Measurements from ENCODE around the gene LAD1.

LAD1 gene

DNA sequence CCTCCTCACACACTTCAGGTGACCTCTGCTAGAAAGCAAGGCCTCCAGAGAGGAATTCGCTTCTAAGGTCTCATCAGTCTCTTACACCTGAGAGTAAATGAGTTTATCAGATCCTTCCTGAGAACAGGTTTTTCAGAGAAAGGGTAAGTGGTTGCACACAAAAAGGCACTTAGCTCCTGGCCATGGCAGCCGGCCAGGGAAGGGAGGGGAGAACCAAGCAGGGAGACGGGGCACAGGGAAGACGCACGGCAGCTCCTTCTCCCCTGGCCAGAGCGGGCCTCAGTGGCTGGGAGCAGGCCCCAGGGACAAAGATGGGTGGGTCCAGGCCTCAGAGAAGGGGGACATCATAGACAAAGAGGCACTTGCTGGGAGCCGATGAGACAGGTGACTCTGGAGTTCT lies 18.0 kb downstream of the LAD1 start:
- peaks cover 3 to 9% of the 10 kb centered on the region in 2 donors for H3K27me3 ChIP-seq (ENCODE audit: control insufficient read depth in 2 of 2, insufficient read depth in 2 of 2, low read length in 2 of 2)
- no peak overlapping the region for H3K27ac ChIP-seq (ENCODE audit: low read depth in 2 of 2, low read length in 2 of 2)
- no peaks in the 10 kb centered on the region for H3K4me1 ChIP-seq (ENCODE audit: control insufficient read depth in 2 of 2, insufficient read depth in 2 of 2, low read length in 2 of 2)
- peaks cover 26 to 32% of the 10 kb centered on the region in 2 donors for H3K36me3 ChIP-seq (ENCODE audit: control insufficient read depth in 2 of 2, insufficient read depth in 2 of 2, low read length in 2 of 2)
- H3K9me3 ChIP-seq (ENCODE audit: control insufficient read depth in 2 of 2, low read length in 2 of 2): no peaks in the 10 kb centered on the region
- no peak overlapping the region for H3K4me3 ChIP-seq (ENCODE audit: low read length in 2 of 2)
- no peak overlapping the region for H3K9ac ChIP-seq (ENCODE audit: low read depth in 1 of 2, low read length in 2 of 2)

DNA sequence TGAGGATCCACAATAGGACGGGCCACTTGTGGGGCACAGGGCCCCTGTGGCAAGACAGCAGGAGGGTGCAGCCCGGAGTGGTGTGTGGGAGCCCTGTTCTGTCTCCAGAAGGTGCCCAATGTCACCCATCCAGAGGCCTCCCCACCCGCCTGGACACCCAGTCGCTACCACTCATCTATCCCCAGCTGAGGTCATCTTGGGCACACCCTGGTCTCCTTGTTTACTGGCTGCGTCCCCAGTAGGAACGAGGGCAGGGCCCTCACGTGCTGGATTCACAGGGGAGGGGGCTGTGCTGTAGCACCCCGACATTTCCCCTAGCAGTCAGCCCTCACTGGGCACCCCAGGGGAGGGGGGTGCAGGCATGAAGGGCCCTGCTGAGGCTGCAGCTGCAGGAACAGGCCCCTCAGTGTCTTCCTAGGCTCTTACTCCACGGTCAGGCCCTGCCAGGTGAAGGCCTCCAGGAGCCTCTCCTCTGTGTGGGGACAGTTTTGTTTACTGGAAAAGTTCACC lies 19.3 kb downstream of the LAD1 start:
- no peaks in the 10 kb centered on the region for H3K4me1 ChIP-seq (ENCODE audit: control insufficient read depth in 2 of 2, insufficient read depth in 2 of 2, low read length in 2 of 2)
- peaks cover 20 to 22% of the 10 kb centered on the region in 2 donors for H3K36me3 ChIP-seq (ENCODE audit: control insufficient read depth in 2 of 2, insufficient read depth in 2 of 2, low read length in 2 of 2)
- peaks cover 2 to 13% of the 10 kb centered on the region in 2 donors for H3K27me3 ChIP-seq (ENCODE audit: control insufficient read depth in 2 of 2, insufficient read depth in 2 of 2, low read length in 2 of 2)
- H3K27ac ChIP-seq (ENCODE audit: low read depth in 2 of 2, low read length in 2 of 2): no peak overlapping the region
- H3K4me3 ChIP-seq (ENCODE audit: low read length in 2 of 2): no peak overlapping the region
- no peak overlapping the region for H3K9ac ChIP-seq (ENCODE audit: low read depth in 1 of 2, low read length in 2 of 2)
- H3K9me3 ChIP-seq (ENCODE audit: control insufficient read depth in 2 of 2, low read length in 2 of 2): no peaks in the 10 kb centered on the region

GRCh38 chr1:201378804-201379203 lies 20.3 kb downstream of the LAD1 start:
- no peak overlapping the region for H3K4me3 ChIP-seq (ENCODE audit: low read length in 2 of 2)
- H3K4me1 ChIP-seq (ENCODE audit: control insufficient read depth in 2 of 2, insufficient read depth in 2 of 2, low read length in 2 of 2): no peaks in the 10 kb centered on the region
- H3K9me3 ChIP-seq (ENCODE audit: control insufficient read depth in 2 of 2, low read length in 2 of 2): no peaks in the 10 kb centered on the region
- peaks cover 8 to 21% of the 10 kb centered on the region in 2 donors for H3K27me3 ChIP-seq (ENCODE audit: control insufficient read depth in 2 of 2, insufficient read depth in 2 of 2, low read length in 2 of 2)
- H3K27ac ChIP-seq (ENCODE audit: low read depth in 2 of 2, low read length in 2 of 2): no peak overlapping the region
- peaks cover 10 to 20% of the 10 kb centered on the region in 2 donors for H3K36me3 ChIP-seq (ENCODE audit: control insufficient read depth in 2 of 2, insufficient read depth in 2 of 2, low read length in 2 of 2)
- no peak overlapping the region for H3K9ac ChIP-seq (ENCODE audit: low read depth in 1 of 2, low read length in 2 of 2)

DNA sequence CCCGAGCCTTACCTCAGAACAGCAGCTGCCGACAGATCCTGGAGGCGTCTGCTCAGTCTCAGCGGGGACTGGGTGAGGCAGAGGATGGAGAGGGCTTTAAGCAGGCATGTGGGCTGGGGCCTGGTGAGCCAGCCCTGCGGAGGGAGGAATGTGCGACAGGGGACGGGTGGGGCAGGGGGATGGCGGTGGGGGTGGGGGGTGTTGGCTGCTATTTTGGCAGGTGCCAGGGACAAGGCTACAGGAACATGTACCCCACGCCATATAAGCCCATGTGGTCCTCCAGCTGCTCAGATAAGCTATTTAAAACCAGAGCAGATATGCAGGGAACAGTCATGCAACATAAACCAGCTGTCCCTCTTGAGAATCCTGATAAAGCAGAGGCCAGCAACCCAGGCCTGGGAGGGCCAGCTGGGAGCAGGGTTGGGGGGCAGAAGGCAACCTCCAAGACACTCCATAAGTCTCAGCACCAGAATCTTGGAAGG lies 21.5 kb downstream of the LAD1 start, which contains the start of gene TNNT2:
TNNT2 (minus strand) TSS at position 70 of the 482 bp plus-strand sequence. CDS start 4,426 bp downstream, outside the sequence.
- Histone ChIP-seq H3K4me1 (ENCODE audit: control insufficient read depth in 2 of 2, insufficient read depth in 2 of 2, low read length in 2 of 2) (no peaks in the 10 kb centered on the region), H3K36me3 (ENCODE audit: control insufficient read depth in 2 of 2, insufficient read depth in 2 of 2, low read length in 2 of 2) (peaks cover 1 to 9% of the 10 kb centered on the region in 2 donors), H3K9ac (ENCODE audit: low read depth in 1 of 2, low read length in 2 of 2) (no peak within 1 kb of the TSS), H3K9me3 (ENCODE audit: control insufficient read depth in 2 of 2, low read length in 2 of 2) (no peaks in the 10 kb centered on the region), H3K4me3 (ENCODE audit: low read length in 2 of 2) (no peak within 1 kb of the TSS), H3K27me3 (ENCODE audit: control insufficient read depth in 2 of 2, insufficient read depth in 2 of 2, low read length in 2 of 2) (peaks cover 10 to 29% of the 10 kb centered on the region in 2 donors), H3K27ac (ENCODE audit: low read depth in 2 of 2, low read length in 2 of 2) (no peak within 1 kb of the TSS)

DNA sequence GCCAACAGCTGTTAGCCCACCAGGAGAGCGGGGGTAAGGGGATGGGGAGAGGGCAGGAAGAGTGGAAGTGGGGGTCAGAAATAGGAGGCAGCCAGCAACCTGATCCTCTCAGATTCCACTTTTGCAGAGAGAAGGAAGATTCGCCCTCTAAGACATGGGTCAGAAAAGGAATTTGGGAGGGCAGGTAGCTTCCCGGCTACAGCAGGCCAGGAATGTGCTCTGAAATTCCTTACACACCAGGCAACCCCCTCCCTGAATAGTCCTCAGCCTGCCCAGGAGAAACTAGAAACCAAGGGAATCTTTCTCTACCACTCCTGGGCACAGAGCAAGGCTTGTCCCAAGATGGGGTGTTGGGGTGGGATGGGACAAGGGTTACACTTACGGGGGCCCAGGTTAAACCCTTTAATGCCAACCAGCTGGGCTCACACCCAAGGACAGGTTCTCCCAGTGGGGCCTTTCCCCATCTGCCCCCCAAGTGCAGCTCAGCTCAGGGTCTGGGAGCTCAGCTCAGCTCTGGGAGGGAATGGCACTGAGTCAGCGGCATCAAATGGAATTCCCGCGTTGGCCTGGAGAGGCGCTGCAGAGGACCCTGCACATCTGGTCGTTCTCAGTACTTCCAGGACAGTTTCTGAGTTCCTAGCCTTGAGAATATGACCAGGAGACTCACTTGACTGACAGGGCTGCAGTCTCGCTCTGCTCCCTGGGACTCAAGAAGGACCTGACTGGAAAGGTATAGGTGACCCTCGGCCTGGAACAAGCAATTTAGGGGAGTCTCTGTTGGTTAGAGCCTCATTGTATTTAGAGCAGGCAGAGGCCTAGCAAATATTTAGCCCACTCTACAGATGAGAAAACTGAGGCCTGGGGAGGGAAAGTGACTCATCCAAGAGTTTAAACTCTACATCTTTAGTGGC lies 22.4 kb downstream of the LAD1 start:
- Histone ChIP-seq H3K9me3 (ENCODE audit: control insufficient read depth in 2 of 2, low read length in 2 of 2) (no peaks in the 10 kb centered on the region), H3K36me3 (ENCODE audit: control insufficient read depth in 2 of 2, insufficient read depth in 2 of 2, low read length in 2 of 2) (peaks cover 0 to 2% of the 10 kb centered on the region in 2 donors), H3K27me3 (ENCODE audit: control insufficient read depth in 2 of 2, insufficient read depth in 2 of 2, low read length in 2 of 2) (peaks cover 14 to 32% of the 10 kb centered on the region in 2 donors), H3K4me1 (ENCODE audit: control insufficient read depth in 2 of 2, insufficient read depth in 2 of 2, low read length in 2 of 2) (no peaks in the 10 kb centered on the region), H3K4me3 (ENCODE audit: low read length in 2 of 2) (no peak overlapping the region), H3K9ac (ENCODE audit: low read depth in 1 of 2, low read length in 2 of 2) (no peak overlapping the region), H3K27ac (ENCODE audit: low read depth in 2 of 2, low read length in 2 of 2) (no peak overlapping the region)

DNA sequence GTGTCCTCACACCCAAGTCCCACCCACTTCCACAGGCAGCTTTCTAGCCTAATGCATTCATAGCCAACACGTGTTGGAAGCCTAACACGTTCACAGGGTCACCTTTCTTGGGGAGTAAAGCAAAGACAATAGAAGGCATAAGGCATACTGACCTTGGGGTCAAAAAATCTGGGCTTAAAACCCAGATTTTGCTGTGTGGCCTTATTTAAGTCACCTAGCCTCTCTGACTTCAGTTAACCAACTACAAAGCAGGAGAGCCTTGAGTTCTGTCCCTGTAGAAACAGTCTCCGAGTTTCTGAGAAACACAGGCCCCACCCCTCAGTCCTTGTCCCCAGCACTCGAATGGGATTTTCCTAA lies 23.0 kb downstream of the LAD1 start:
- no peaks in the 10 kb centered on the region for H3K36me3 ChIP-seq (ENCODE audit: control insufficient read depth in 2 of 2, insufficient read depth in 2 of 2, low read length in 2 of 2)
- H3K27me3 ChIP-seq (ENCODE audit: control insufficient read depth in 2 of 2, insufficient read depth in 2 of 2, low read length in 2 of 2): peaks cover 15 to 32% of the 10 kb centered on the region in 2 donors
- no peak overlapping the region for H3K27ac ChIP-seq (ENCODE audit: low read depth in 2 of 2, low read length in 2 of 2)
- H3K9ac ChIP-seq (ENCODE audit: low read depth in 1 of 2, low read length in 2 of 2): no peak overlapping the region
- no peaks in the 10 kb centered on the region for H3K9me3 ChIP-seq (ENCODE audit: control insufficient read depth in 2 of 2, low read length in 2 of 2)
- H3K4me1 ChIP-seq (ENCODE audit: control insufficient read depth in 2 of 2, insufficient read depth in 2 of 2, low read length in 2 of 2): no peaks in the 10 kb centered on the region
- no peak overlapping the region for H3K4me3 ChIP-seq (ENCODE audit: low read length in 2 of 2)

GRCh38 chr1:201375169-201375568 lies 24.0 kb downstream of the LAD1 start:
- Histone ChIP-seq H3K9ac (ENCODE audit: low read depth in 1 of 2, low read length in 2 of 2) (no peak overlapping the region), H3K27ac (ENCODE audit: low read depth in 2 of 2, low read length in 2 of 2) (no peak overlapping the region), H3K36me3 (ENCODE audit: control insufficient read depth in 2 of 2, insufficient read depth in 2 of 2, low read length in 2 of 2) (no peaks in the 10 kb centered on the region), H3K27me3 (ENCODE audit: control insufficient read depth in 2 of 2, insufficient read depth in 2 of 2, low read length in 2 of 2) (peaks cover 15 to 32% of the 10 kb centered on the region in 2 donors), H3K4me3 (ENCODE audit: low read length in 2 of 2) (no peak overlapping the region), H3K4me1 (ENCODE audit: control insufficient read depth in 2 of 2, insufficient read depth in 2 of 2, low read length in 2 of 2) (no peaks in the 10 kb centered on the region), H3K9me3 (ENCODE audit: control insufficient read depth in 2 of 2, low read length in 2 of 2) (no peaks in the 10 kb centered on the region)

GRCh38 chr1:201374364-201374763 lies 24.8 kb downstream of the LAD1 start:
- Histone ChIP-seq H3K4me1 (ENCODE audit: control insufficient read depth in 2 of 2, insufficient read depth in 2 of 2, low read length in 2 of 2) (no peaks in the 10 kb centered on the region), H3K9me3 (ENCODE audit: control insufficient read depth in 2 of 2, low read length in 2 of 2) (no peaks in the 10 kb centered on the region), H3K9ac (ENCODE audit: low read depth in 1 of 2, low read length in 2 of 2) (no peak overlapping the region), H3K27me3 (ENCODE audit: control insufficient read depth in 2 of 2, insufficient read depth in 2 of 2, low read length in 2 of 2) (peaks cover 18 to 32% of the 10 kb centered on the region in 2 donors), H3K27ac (ENCODE audit: low read depth in 2 of 2, low read length in 2 of 2) (no peak overlapping the region), H3K36me3 (ENCODE audit: control insufficient read depth in 2 of 2, insufficient read depth in 2 of 2, low read length in 2 of 2) (no peaks in the 10 kb centered on the region), H3K4me3 (ENCODE audit: low read length in 2 of 2) (no peak overlapping the region)

DNA sequence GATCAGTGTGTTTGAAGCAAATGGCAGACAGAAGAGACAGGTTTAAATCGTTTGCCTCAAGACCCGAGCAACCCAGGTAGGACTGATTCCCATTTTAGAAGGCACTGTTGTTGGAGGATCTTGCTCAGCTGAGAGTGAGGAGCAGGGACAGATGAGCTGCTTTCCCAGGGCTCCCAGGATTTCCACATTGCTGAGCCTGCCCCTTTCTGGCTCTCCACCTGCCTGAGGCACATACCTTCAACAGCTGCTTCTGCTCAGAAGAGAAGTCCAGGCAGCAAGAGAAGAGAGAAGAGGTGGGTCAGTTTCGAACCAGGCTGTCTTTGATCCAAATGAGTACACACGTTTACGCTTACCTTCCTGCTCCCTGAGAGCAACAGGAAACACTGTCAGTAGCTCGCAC lies 27.3 kb downstream of the LAD1 start:
- peaks cover 18 to 30% of the 10 kb centered on the region in 2 donors for H3K27me3 ChIP-seq (ENCODE audit: control insufficient read depth in 2 of 2, insufficient read depth in 2 of 2, low read length in 2 of 2)
- no peaks in the 10 kb centered on the region for H3K36me3 ChIP-seq (ENCODE audit: control insufficient read depth in 2 of 2, insufficient read depth in 2 of 2, low read length in 2 of 2)
- no peaks in the 10 kb centered on the region for H3K4me1 ChIP-seq (ENCODE audit: control insufficient read depth in 2 of 2, insufficient read depth in 2 of 2, low read length in 2 of 2)
- H3K27ac ChIP-seq (ENCODE audit: low read depth in 2 of 2, low read length in 2 of 2): no peak overlapping the region
- no peaks in the 10 kb centered on the region for H3K9me3 ChIP-seq (ENCODE audit: control insufficient read depth in 2 of 2, low read length in 2 of 2)
- no peak overlapping the region for H3K9ac ChIP-seq (ENCODE audit: low read depth in 1 of 2, low read length in 2 of 2)
- H3K4me3 ChIP-seq (ENCODE audit: low read length in 2 of 2): no peak overlapping the region

DNA sequence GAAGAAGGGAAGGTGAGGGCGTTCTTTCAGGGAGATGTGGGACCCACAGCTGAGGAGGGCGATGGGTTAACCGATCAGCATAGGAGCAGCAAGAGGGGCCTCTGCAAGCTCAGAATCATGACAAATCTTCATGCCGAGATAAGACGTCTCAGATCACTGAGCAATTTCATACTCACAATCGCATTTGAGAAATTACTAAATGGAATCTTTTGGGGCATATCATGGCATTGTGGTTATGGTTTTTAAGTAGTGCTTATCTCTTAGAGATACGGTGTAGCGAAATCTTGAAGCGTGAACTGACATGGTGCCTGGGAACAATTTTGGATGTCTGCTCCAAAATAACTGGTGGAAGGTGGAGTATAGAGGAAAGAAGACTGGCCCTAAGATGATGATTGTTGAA lies 27.8 kb downstream of the LAD1 start:
- no peaks in the 10 kb centered on the region for H3K9me3 ChIP-seq (ENCODE audit: control insufficient read depth in 2 of 2, low read length in 2 of 2)
- peaks cover 18 to 27% of the 10 kb centered on the region in 2 donors for H3K27me3 ChIP-seq (ENCODE audit: control insufficient read depth in 2 of 2, insufficient read depth in 2 of 2, low read length in 2 of 2)
- no peak overlapping the region for H3K4me3 ChIP-seq (ENCODE audit: low read length in 2 of 2)
- H3K4me1 ChIP-seq (ENCODE audit: control insufficient read depth in 2 of 2, insufficient read depth in 2 of 2, low read length in 2 of 2): no peaks in the 10 kb centered on the region
- H3K9ac ChIP-seq (ENCODE audit: low read depth in 1 of 2, low read length in 2 of 2): no peak overlapping the region
- no peaks in the 10 kb centered on the region for H3K36me3 ChIP-seq (ENCODE audit: control insufficient read depth in 2 of 2, insufficient read depth in 2 of 2, low read length in 2 of 2)
- no peak overlapping the region for H3K27ac ChIP-seq (ENCODE audit: low read depth in 2 of 2, low read length in 2 of 2)
